Caco-2 (cell line): ENCODE data around the gene INAVA. TPM values are rescaled to one million over a fixed set of nuclear protein-coding genes. Genes with fewer than 3 reads are reported as not detected.

ENCODE experiments used
- BruUV-seq: library from RNA; stranded (reverse); fragments of 400-500 nt; replicated peaks from 2 replicates; lab custom pipeline; 2021; lab: Mats Ljungman, UMichigan
- CTCF ChIA-PET: fragments of 300-600 bp; sonication (Branson Sonifier 250); formaldehyde crosslinking; loops from one replicate; lab custom pipeline; 2022; ENCODE audit warnings: antibody characterized with exemption; lab: Charles Lee
- POLR2A ChIA-PET: fragments of 300-600 bp; sonication (Branson Sonifier 250); formaldehyde crosslinking; loops from one replicate; lab custom pipeline; 2022; ENCODE audit warnings: antibody characterized with exemption; lab: Charles Lee
- DNase-seq, 2 experiments: peaks; one replicate each; pipeline versions ENCODE4 v3.0.0 to v3.0.0-alpha.2; 2020 to 2022
- H3K27me3 ChIP-seq: replicated peaks from 2 replicates; pipeline ENCODE4 v1.6.0; 2011; ENCODE audit warnings: low read length; ENCODE audit not compliant: control insufficient read depth, insufficient read depth
- H3K36me3 ChIP-seq: 2 replicates; pipeline ENCODE4 v1.5.1; 2011; ENCODE audit warnings: low read length; ENCODE audit not compliant: control insufficient read depth, insufficient read depth
- H3K4me1 ChIP-seq: fragments of 250-450 bp; sonication (Bioruptor Pico); 2 replicates; pipeline ENCODE4 v1.5.1; 2020; ENCODE audit warnings: mild to moderate bottlenecking
- H3K4me3 ChIP-seq: 2 replicates; pipeline ENCODE4 v1.5.1; 2011; ENCODE audit warnings: low read depth, mild to moderate bottlenecking, control low read depth, low read length
- H3K9me3 ChIP-seq: fragments of 250-450 bp; sonication (Bioruptor Pico); 2 replicates; pipeline ENCODE4 v1.5.1; 2020; ENCODE audit warnings: mild to moderate bottlenecking, moderate library complexity
- H3K27ac Mint-ChIP-seq: one replicate; pipeline ENCODE4 v1.8.0; 2022; ENCODE audit warnings: mixed read lengths; ENCODE audit not compliant: unreplicated experiment
- H3K27me3 Mint-ChIP-seq: one replicate; pipeline ENCODE4 v1.8.0; 2022; ENCODE audit warnings: mixed read lengths; ENCODE audit not compliant: insufficient read depth, unreplicated experiment
- H3K36me3 Mint-ChIP-seq: one replicate; pipeline ENCODE4 v1.8.0; 2022; ENCODE audit warnings: mild to moderate bottlenecking, mixed read lengths; ENCODE audit not compliant: insufficient read depth, unreplicated experiment
- H3K4me1 Mint-ChIP-seq: one replicate; pipeline ENCODE4 v1.8.0; 2022; ENCODE audit warnings: low read depth, mixed read lengths; ENCODE audit not compliant: unreplicated experiment
- H3K4me3 Mint-ChIP-seq: one replicate; pipeline ENCODE4 v1.8.0; 2022; ENCODE audit warnings: mild to moderate bottlenecking, moderate library complexity, mixed read lengths; ENCODE audit not compliant: unreplicated experiment
- H3K9me3 Mint-ChIP-seq: one replicate; pipeline ENCODE4 v1.8.0; 2022; ENCODE audit warnings: mixed read lengths; ENCODE audit not compliant: unreplicated experiment
- intact Hi-C: fragments of 100-400 bp; cut with micrococcal nuclease; formaldehyde crosslinking; loops from one replicate; pipeline ENCODE4 v1.10.0; 2022; ENCODE audit not compliant: unreplicated experiment
- total RNA-seq: library from RNA; stranded (reverse); gene quantifications from 2 replicates; pipeline ENCODE4 v1.2.3, GENCODE V29; 2022
- TF ChIP-seq, protein P1 (sequence below), 2 experiments: fragments of 200-600 bp in 1 of 2; IDR thresholded peaks; 1 replicate in 1 of 2; 2 replicates in 1 of 2; pipeline versions ENCODE4 v1.5.1 to v1.8.0; 2011 to 2022; ENCODE audit warnings: antibody characterized with exemption in 1 of 2, control low read depth in 1 of 2, inconsistent platforms in 1 of 2, low read depth in 1 of 2, low read length in 1 of 2, mild to moderate bottlenecking in 1 of 2, moderate library complexity in 1 of 2; ENCODE audit not compliant: insufficient read depth in 1 of 2, severe bottlenecking in 1 of 2, unreplicated experiment in 1 of 2

The INAVA gene
- total RNA-seq, 1 experiment from 2014 or later = 123 TPM

DNA sequence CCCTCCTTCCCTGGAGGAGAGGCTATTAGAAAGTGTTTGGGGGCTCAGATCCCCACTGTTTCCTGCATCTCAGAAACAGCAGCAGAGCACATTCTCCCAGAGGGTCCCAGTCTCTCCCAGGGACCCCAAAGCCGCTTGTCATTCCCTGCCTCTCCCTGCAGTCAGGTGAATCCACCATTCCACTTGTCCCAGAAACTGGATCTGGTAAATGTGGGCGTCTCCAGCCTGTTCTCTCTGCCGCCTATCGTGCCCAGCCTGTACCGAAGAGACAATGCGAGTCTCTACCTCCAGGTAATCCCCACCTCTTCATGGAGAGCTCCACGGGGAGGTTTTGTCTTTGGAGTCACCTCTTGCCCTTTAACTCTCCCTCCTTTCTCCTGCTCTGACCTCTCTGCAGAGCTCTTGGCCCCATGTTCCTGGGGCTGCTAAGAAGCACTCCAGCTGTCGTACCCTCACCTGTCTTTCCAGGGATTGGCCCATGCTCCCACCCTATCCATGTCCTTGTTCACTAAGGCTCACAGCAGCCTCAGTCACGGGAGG is 26.9 kb downstream of the INAVA start:
- Mint-ChIP-seq H3K27me3 (no peaks in the 10 kb centered on the region), H3K4me1 (peaks cover 6% of the 10 kb centered on the region), H3K36me3 (peaks cover 22% of the 10 kb centered on the region), H3K9me3 (no peaks in the 10 kb centered on the region), H3K4me3 (no peak overlapping the region), H3K27ac (no peak overlapping the region)
- intact Hi-C loops = no loop called here
- CTCF ChIA-PET = interaction anchor here (0.6 kb wide), 1 partner anchor 9 kb away, joined by 3 read pairs; no protein-coding TSS in a partner anchor
- Histone ChIP-seq H3K36me3 (no peaks in the 10 kb centered on the region), H3K4me3 (no peak overlapping the region), H3K4me1 (peaks cover 18% of the 10 kb centered on the region), H3K9me3 (no peaks in the 10 kb centered on the region), H3K27me3 (no peaks in the 10 kb centered on the region)
- no TSS peak for BruUV-seq
- POLR2A ChIA-PET = no interaction called here
- TF ChIP-seq, protein P1, sequence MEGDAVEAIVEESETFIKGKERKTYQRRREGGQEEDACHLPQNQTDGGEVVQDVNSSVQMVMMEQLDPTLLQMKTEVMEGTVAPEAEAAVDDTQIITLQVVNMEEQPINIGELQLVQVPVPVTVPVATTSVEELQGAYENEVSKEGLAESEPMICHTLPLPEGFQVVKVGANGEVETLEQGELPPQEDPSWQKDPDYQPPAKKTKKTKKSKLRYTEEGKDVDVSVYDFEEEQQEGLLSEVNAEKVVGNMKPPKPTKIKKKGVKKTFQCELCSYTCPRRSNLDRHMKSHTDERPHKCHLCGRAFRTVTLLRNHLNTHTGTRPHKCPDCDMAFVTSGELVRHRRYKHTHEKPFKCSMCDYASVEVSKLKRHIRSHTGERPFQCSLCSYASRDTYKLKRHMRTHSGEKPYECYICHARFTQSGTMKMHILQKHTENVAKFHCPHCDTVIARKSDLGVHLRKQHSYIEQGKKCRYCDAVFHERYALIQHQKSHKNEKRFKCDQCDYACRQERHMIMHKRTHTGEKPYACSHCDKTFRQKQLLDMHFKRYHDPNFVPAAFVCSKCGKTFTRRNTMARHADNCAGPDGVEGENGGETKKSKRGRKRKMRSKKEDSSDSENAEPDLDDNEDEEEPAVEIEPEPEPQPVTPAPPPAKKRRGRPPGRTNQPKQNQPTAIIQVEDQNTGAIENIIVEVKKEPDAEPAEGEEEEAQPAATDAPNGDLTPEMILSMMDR (IDR thresholded peaks at IDR 0.05; ENCODE audit: insufficient read depth in 1 of 2, low read depth in 1 of 2, low read length in 1 of 2, severe bottlenecking in 1 of 2, unreplicated experiment in 1 of 2) = no peak
- no peak for DNase-seq

DNA sequence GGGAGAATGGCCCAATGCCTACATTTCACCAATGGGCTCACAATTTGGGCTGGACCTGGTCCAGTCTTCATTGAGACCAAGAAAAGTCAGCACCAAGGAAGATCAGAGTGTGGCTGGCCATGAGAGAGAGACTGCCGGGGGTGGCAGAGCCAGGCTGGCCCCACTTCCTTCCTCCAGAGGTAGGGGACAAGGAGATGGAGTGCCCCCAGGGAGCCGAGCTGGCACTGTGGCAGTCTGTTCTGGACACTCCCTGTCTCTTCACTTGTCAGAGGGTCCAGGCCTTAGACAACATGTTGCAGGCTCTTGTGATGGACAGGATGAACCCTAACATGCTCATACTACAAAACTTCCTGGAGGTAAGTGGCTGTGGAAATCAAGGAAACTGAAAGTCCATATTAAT is 27.7 kb downstream of the INAVA start:
- no peak for DNase-seq
- H3K27me3 ChIP-seq = no peaks in the 10 kb centered on the region
- H3K4me3 ChIP-seq = no peak overlapping the region
- Mint-ChIP-seq H3K27me3 (no peaks in the 10 kb centered on the region), H3K9me3 (no peaks in the 10 kb centered on the region), H3K4me1 (no peaks in the 10 kb centered on the region), H3K36me3 (peaks cover 14% of the 10 kb centered on the region), H3K4me3 (no peak overlapping the region), H3K27ac (no peak overlapping the region)
- TF ChIP-seq, protein P1 (IDR thresholded peaks at IDR 0.05; ENCODE audit: insufficient read depth in 1 of 2, low read depth in 1 of 2, low read length in 1 of 2, severe bottlenecking in 1 of 2, unreplicated experiment in 1 of 2) = no peak
- intact Hi-C loops = no loop called here
- ChIA-PET CTCF (interaction anchor here (0.6 kb wide), 1 partner anchor 8 kb away, joined by 3 read pairs; no protein-coding TSS in a partner anchor), POLR2A (no interaction called here)
- BruUV-seq = no TSS peak
- H3K36me3 ChIP-seq = no peaks in the 10 kb centered on the region
- H3K4me1 ChIP-seq = peaks cover 12% of the 10 kb centered on the region
- no peaks in the 10 kb centered on the region for H3K9me3 ChIP-seq

DNA sequence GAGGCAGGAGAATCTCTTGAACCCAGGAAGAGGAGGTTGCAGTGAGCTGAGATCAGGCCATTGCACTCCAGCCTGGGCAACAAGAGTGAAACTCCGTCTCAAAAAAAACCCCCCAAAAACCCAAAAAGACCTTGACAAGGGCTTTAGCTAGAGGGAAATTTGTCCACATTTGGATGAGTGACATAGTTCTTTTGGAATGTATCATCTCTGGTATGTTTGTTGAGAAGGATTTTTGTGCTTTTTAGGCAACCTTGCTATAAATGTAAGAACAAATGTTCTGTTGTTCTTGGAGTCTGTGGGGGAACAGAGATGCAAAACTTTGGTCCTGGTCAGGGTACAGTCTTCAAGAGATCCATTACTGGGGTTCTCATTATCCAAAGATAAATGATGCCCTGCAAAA is 28.9 kb downstream of the INAVA start:
- no peaks in the 10 kb centered on the region for H3K27me3 ChIP-seq
- no peak overlapping the region for H3K4me3 ChIP-seq
- H3K4me3 Mint-ChIP-seq = no peak overlapping the region
- H3K9me3 ChIP-seq = no peaks in the 10 kb centered on the region
- TF ChIP-seq, protein P1 (IDR thresholded peaks at IDR 0.05; ENCODE audit: insufficient read depth in 1 of 2, low read depth in 1 of 2, low read length in 1 of 2, severe bottlenecking in 1 of 2, unreplicated experiment in 1 of 2) = no peak
- H3K36me3 Mint-ChIP-seq = peaks cover 9% of the 10 kb centered on the region
- ChIA-PET CTCF (interaction anchor here (0.9 kb wide), 1 partner anchor 48 kb away, joined by 8 read pairs; no protein-coding TSS in a partner anchor), POLR2A (no interaction called here)
- BruUV-seq = no TSS peak
- no peak overlapping the region for H3K27ac Mint-ChIP-seq
- H3K9me3 Mint-ChIP-seq = no peaks in the 10 kb centered on the region
- H3K36me3 ChIP-seq = no peaks in the 10 kb centered on the region
- DNase-seq = no peak
- intact Hi-C loops = no loop called here
- H3K4me1 Mint-ChIP-seq = no peaks in the 10 kb centered on the region
- peaks cover 11% of the 10 kb centered on the region; the same call in 1 of the 2 replicates for H3K4me1 ChIP-seq
- no peaks in the 10 kb centered on the region for H3K27me3 Mint-ChIP-seq
